RCC 7860 (cell line): Measurements from ENCODE around the gene PDE4A.
"Not testable (repeated sequence)": the region's sequence is repeated elsewhere in the genome, so short reads cannot be mapped to it uniquely, and the experiment has no call there.

ENCODE experiments used
- DNase-seq: peaks from one replicate; pipeline ENCODE4 v3.0.0-alpha.2; 2015; ENCODE audit warnings: low spot score
- FAIRE-seq: peaks from 2 replicates; lab custom pipeline; 2012; peaks lifted over from hg19 to GRCh38; lab: Jason Lieb, UNC

Gene PDE4A

DNA sequence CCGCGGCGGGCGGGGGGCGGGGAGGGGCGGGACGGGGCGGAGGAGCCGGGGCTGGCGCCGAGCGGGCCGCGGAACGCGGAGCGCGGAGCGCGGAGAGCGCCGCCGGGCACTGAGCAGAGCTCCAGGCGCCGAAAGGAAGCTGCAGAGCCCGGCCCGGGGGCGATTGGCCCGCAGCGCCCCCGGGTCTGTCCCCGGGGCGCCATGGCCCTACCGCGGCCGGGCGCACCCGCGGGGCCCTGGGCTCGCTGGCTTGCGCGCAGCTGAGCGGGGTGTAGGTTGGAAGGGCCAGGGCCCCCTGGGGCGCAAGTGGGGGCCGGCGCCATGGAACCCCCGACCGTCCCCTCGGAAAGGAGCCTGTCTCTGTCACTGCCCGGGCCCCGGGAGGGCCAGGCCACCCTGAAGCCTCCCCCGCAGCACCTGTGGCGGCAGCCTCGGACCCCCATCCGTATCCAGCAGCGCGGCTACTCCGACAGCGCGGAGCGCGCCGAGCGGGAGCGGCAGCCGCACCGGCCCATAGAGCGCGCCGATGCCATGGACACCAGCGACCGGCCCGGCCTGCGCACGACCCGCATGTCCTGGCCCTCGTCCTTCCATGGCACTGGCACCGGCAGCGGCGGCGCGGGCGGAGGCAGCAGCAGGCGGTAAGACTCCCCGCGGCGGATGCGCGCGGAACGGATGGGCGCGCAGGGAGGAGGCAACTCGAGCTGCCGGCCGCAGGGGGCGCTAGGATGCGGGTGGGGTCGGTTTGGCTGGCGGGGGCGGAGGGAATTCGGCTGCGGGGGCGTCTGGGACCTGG, at the start of gene PDE4A:
PDE4A (plus strand) TSS at position 95 of the 796 bp plus-strand sequence; CDS start at position 322, 227 bp downstream.
- no peak for DNase-seq
- no peak for FAIRE-seq

DNA sequence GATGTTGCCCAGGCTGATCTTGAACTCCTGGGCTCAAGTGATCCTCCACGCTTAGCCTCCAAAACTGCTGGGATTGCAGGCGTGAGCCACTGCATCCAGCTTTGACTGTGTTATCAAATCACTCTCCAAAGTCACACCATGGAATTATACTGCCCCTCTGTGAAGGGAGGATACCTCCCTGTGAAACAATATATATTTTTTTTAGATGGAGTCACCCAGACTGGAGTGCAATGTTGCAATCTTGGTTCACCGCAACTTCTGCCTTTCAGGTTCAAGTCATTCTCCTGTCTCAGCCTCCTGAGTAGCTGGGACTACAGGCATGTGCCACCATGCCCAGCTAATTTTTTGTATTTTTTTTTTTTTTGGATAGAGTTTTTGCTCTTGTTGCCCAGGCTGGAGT, 47.6 kb upstream of the PDE4A start:
- no peak for FAIRE-seq
- no peak for DNase-seq

DNA sequence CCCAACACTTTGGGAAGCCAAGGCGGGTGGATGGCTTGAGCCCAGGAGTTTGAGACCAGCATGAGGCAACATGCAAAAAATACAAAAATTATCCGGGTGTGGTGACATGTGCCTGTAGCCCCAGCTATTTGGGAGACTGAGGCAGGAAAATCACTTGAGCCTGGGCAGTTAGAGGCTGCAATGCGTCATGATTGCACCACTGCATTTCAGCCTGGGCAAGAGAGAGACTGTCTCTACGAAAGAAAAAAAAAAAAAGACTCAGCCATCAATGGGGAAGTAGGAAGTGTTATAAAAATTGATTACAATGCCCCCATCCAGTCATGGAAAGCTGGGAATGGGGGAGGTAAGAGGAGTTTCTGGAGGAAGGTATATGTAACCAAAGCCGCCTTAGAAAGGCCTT, 45.4 kb upstream of the PDE4A start:
- FAIRE-seq = no peak

DNA sequence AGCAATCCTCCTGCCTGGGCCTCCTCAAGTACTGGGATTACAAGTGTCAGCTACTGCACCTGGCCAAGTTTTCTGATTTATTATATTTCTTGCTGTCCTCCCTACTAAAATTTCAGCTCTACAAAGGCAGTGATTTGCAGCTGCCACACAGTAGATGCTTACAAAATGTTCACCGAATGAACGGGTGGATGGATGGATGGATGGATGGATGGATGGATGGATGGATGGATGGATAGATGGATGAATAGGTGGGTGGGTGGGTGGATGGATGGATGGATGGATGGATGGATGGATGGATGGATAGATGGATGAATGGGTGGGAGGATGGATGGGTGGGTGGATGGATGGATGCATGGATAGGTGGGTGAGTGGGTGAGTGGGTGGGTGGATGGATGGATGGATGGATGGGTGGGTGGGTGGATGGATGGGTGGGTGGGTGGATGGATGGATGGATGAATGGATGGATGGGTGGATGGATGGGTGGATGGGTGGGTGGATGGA, 43.1 kb upstream of the PDE4A start:
- not testable (repeated sequence) for DNase-seq, FAIRE-seq

More for the DNA sequence above, 45.4 kb upstream of the PDE4A start:
- DNase-seq = no peak

DNA sequence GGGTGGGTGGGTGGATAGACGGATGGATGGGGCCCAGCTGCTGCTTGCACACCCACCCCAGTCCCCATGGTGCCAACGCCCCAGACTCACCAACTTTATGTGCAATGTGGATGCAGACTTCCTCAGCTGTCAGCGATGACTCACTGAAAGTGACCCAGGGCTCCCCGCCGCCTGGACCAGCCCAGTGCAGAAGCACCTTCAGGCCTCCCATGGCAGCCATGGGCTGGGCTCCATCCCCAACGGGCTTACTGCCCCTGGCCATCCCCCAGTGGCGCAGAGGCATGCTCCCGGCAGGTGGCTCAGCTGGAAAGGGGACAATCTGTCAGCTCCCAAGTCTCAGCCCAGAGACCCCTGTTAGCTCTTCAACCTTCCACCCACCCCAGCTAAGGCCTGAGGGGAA, 42.2 kb upstream of the PDE4A start:
- DNase-seq (no peak), FAIRE-seq (no peak)

DNA sequence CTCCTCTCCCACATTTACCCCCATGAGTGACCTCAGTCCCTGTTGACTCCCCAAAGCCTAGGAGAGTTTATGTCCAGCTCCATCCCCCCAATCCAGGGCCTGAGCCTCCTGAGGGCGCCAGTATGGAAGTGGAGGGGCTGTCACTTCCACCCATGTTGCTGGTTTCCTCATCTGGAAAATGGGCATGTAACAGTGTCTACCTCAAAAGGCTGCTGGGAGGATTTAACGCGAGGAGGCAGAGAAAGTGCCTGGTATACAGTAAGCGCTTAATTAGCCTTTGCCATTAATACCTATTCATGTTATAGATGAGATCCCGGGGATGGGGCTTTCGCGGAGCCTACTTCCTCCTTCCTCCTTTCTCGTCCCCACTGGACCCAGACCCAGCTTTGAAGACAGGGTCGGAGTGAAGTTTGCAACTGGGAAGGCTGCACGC, 40.4 kb upstream of the PDE4A start:
- DNase-seq (no peak), FAIRE-seq (no peak)

DNA sequence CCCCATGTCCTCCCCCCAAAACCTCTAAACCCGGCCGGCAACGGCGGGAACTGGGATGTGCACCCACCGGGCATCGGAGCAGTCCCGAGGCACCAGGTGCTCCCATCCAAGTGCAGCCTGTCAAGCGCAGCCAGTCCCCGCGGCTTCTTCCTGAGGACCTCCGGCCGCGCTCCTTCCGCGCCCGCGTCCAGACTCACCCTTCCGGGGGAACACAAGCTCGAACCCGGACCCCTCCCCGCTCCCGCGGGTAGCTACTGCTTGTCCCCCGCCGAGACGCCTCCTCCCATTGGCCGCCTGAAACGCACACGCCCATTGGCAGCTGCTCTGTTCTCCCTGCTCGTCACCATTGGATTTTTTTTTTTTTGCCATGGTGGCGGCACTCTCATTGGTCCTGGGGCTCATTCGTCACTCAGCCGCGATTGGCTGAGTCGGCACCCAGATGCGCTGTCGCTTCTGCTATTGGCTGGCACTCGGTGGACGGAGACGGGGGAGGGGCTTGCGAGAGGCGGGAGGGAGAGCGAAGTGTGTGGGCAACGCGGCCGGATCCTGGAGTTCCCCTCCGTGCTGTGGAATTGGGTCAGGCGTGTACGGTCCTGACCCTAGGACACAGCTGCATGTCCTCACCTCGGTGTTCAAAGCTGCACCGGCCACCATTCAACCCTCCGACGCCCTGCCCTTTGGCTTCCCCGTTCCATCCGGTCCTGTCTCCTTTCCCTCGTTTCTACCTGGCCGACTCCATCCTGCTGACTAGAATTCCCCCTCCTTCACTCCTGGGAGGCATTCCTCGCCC, 39.8 kb upstream of the PDE4A start, which contains the start of gene TYK2:
TYK2 (minus strand) TSS at position 260 of the 790 bp plus-strand sequence. CDS start 2,166 bp downstream, outside the sequence.
- DNase-seq (peak; percentile 98), FAIRE-seq (peak; percentile 92)

DNA sequence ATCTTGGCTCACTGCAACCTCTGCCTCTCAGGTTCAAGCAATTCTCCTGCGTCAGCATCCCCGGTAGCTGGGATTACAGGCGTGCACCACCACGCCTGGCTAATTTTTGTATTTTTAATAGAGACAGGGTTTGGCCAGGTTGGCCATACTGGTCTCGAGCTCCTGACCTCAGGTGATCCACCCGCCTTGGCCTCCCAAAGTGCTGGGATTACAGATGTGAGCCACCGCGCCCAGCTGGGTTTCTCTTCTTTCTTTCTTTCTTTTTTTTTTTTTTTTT, 37.2 kb upstream of the PDE4A start:
- FAIRE-seq = not testable (repeated sequence)

DNA sequence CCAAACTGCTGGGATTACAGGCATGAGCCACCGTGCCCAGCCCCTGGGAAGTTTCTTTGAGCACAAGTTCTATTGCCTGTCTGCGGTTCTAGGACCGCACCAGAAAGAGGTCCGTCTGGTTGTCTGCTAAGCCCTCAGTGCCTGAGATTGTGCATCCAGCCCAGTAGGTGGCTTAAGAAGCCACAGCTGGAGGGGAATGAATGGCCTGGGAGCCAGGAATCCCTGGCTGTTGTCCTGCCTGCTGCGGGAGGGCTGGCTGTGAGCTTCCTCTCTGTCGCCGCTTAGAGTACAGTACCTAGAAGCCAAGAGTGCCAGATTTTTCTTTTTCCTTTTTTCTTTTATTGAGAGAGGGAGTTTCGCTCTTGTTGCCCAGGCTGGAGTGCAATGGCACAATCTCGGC, 35.8 kb upstream of the PDE4A start:
- DNase-seq (no peak), FAIRE-seq (no peak)

More for the DNA sequence above, 37.2 kb upstream of the PDE4A start:
- not testable (repeated sequence) for DNase-seq

DNA sequence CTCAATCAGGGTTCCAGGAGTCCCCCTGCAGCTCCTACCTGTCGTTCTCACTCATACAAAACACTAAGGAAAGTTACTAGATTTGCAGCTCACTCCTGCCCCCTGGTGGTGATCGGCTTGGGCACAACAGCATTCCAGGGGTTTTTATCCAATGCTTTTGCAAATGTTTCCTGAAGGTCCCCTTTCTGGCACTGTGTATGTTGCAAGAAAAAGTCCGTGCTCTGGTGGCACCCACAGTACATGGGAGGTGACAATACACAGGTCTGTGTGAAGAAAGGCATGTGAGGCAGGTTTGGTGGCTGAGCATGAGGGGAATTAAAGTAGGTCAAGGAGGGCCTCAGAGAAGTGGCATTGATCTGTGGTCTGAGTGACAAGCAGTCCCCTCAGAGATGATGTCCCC, 31.4 kb upstream of the PDE4A start:
- FAIRE-seq = peak; percentile 71
- DNase-seq = peak; percentile 72

DNA sequence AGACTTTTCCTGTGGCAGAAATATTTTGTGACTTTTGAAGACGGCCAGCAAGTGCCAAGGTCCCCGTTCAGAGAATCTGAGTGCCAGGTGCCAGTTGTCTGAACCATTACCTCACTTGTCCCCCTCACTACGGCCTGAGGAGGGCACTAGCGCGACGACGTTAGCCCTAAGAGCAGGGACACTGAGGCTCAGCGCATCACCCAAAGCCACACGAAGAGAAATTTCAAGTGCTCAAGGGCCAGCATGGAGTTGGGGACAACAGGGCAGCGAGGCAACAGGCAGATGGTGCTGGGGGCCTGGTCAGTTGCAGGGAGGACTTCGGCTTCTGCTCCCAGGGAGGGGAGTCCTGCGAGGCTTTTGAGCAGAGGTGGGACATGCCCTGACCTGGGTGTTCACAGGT, 30.5 kb upstream of the PDE4A start:
- DNase-seq (peak; percentile 6), FAIRE-seq (no peak)

DNA sequence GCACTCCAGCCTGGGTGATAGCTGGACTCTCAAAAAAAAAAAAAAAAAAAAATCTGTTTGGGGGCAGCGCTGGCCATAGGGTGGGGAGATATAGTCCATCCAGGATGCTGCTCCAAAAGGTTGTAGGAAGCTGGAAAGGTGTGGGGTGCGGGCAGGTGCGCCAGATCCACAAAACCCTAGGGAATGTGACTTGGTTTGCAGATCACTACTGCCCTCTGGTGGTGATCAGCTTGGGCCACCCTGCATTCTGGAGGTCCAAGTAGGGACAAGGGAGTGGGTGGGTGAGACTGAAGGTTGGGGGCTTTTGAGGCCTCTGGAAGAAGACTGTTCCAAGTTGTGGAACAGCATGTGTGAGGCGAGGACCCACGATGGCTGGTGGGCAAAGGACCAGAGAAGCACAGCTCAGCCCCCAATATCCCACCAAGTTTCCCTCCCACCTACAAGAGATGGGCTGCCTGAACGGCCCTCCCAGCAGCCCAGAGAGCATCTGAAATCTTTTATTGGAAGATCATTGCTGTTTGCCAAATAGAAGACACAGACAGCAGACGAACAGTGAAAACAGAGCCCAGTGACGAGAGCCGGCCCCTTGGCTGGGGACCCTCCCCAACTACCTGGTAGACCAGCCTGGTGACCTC, 29.6 kb upstream of the PDE4A start:
- DNase-seq (peak; percentile 49), FAIRE-seq (no peak)

DNA sequence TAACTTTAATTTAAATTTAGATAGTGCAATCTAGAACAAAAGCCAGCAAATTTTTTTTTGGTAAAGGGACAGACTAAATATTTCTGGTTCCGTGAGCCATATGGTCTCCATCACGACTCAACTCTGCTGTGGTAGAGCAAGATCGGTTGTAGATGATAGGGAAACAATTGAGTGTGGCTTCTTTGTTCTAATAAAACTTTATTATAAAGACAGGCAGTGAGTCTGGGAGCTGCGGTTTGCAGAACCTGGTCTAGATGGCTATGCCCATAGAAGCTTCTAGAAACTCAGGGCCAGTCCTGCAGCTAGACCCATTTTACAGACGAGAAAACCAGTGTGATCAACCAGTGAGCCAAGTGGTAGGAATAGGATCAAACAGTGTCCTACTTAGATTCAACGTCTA, 28.2 kb upstream of the PDE4A start:
- DNase-seq = no peak
- no peak for FAIRE-seq

DNA sequence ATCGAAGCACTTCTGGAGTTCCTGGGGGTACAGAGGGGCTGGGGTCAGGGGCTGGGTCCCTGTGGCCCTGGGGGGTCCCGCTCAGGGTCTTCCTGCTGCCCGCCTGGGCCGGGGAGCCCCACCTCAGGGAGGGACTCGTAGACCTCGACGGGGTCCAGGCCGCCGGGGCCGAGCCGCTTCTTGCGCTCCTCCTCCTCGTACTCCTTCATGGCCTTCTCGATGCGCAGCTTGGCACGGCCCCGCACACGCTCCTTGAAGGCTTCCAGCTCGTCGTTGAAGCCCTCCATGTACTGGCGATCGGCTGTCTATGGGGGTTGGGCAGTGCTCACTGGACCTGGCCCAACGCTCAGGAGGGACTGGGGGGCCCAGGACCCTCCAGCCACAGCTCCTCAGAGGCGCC, 27.2 kb upstream of the PDE4A start:
- FAIRE-seq (no peak), DNase-seq (no peak)

DNA sequence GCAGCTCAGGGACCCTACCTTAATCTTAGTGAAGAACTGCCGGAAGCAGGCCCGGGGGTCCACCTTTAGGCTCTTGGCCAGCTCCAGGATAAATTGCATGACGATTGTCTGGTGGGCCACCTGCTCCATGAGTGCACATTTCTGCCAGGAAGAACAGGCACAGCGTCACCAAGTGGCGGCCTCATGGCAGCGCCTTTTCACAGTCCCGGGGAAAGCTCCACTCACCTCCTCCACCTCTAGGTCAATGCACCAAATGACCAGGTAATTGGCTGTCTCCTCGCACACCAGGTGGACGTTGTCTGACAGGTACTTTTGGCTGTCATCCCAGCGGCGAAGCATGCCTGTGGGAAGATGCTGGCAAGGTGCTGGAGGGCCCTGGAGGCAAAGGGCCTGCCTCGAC, 25.3 kb upstream of the PDE4A start:
- FAIRE-seq = no peak
- DNase-seq = no peak

DNA sequence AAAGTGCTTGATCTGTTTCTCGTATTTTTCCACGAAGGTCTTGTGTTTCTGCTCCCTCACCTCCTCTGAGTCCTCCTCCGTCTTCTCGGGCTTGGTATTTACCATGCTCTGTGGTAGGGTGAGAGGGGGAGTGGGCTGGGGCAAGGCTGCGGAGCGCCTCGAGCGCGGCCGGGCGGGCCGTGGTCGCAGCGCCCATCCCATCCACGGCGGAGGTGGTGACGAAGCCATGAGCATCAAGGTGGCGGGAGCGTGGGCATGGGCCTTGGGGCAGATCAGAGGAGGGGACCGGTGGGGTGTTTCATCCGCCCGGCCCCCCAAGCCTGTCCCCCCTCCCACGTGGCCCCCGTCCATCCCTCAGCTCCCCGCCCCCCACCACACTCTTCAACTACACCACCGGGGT, 24.9 kb upstream of the PDE4A start:
- DNase-seq = no peak
- no peak for FAIRE-seq

DNA sequence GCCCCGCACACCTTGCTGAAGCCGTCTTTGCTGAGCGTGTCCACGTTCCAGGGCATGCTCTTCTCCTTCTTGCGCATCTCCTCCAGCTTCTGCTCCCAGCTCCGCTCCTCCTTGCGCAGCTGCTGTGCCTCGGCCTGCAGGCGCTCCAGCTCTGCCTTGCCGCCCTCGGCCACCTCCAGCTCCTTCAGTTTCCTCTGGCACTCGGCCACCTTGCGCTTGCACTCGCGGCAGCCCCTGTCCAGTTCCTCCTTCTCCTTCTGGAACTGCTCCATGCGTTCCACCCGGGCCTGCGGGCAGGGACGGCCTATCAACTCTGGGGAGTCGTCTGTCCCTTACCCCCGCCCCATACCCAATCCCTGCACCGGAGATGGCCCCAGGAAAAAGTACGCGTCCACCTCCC, 24.4 kb upstream of the PDE4A start:
- DNase-seq (no peak), FAIRE-seq (no peak)

DNA sequence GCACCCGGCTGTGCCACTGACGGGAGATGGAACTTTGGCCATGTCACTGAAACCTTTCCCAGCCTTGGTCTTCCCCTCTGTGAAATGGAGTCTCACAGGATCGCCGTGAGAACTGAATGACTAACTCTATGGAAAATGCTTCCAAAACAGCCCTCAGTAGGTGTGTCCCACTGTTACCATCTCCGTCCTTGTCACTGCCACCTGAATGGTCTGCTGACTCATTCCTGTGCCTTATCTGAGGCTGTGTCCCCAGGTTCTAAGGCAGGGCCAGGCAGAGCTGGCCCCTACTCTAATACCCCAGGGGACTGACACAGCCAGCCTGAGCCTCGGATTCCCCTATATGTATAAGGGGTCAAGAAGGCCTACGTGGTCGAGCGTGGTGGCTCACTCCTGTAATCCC, 21.5 kb upstream of the PDE4A start:
- FAIRE-seq (no peak), DNase-seq (no peak)

DNA sequence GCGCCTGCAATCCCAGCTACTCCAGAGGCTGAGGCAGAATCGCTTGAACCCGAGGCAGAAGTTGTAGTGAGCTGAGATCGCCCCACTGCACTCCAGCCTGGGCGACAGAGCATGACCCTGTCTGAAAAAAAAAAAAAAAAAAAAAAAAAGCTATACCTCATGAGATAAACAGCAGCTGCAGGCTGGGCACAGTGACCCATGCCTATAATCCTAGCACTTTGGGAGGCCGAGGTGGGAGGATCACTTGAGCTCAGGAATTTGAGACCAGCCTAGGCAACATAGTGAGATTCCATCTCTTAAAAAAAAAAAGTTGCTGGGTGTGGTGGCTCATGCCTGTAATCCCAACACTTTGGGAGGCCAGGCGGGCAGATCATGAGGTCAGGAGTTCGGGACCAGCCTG, 21.0 kb upstream of the PDE4A start:
- FAIRE-seq = not testable (repeated sequence)

DNA sequence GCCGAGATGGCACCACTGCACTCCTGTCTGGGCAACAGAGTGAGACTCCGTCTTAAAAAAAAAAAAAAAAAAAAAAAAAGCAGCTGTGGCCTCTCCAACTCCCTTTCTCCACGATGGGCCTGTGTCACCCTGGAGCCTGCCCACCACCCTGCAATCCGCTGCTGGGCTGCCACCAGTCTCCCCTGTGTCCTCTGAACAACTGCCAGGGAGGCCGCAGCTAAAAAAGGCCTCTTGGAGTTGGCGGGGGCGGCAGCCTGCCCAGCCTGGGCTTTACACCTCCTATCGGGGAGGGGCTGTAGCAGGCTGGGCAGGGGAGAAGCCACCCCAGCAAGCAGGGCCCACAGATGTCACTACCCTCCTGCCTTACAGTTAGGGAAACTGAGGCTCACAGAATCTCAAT, 20.5 kb upstream of the PDE4A start:
- DNase-seq (no peak), FAIRE-seq (no peak)

More for the DNA sequence above, 21.0 kb upstream of the PDE4A start:
- DNase-seq = peak; percentile 11

DNA sequence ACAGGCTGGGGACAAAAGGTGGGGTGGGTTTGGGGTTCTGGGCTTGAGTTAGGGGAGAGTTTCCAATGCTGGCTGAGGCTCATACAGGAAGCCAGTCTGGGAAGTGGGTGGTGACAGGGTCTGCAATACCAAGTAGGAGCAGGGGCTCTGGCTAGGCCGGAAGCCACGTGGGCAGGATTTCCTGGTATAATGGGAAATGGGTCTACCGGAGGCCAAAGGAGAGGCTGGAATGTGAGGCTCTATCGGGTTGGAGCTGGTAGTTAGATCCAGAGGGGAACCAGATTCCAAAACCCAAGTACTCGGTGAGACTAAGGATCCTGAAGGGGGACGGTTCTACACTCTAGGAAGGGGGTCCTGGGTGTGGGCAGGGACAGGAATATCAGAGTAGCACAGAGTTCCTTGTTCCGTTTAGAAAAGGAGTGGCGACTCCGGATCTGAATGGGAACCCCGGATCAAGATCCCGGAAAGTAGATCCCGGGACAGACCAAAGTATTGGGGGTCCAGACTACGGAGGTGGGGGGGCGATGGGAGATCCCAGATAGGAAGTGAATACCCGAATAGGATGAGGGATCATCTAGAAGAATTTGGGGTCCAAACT, 17.8 kb upstream of the PDE4A start:
- FAIRE-seq (no peak), DNase-seq (peak; percentile 58)
